Adrenal gland (tissue), 5 donors: ENCODE results near the gene KRTAP12-3.

Experiments
- CTCF ChIP-seq, 6 experiments: fragments of 450-650 bp in 4 of 6; fragments of 200-600 bp in 2 of 6; sonication (generic) in 1 of 6; IDR thresholded peaks; 1 replicate in 5 of 6; 2 replicates in 1 of 6; pipeline versions ENCODE4 v1.5.1 to v1.8.0; 2016 to 2021; ENCODE audit warnings: antibody characterized with exemption in 6 of 6, mild to moderate bottlenecking in 2 of 6, moderate library complexity in 1 of 6
- POLR2A ChIP-seq, 2 donors: fragments of 450-650 bp; IDR thresholded peaks; one replicate each; pipeline ENCODE4 v1.6.1; 2017; ENCODE audit warnings: antibody characterized with exemption in 2 of 2, mild to moderate bottlenecking in 2 of 2, moderate library complexity in 1 of 2
- donor health status: DM: no; HTN: no; CAD: no.

GRCh38 chr21:44695184-44695583 lies 37.5 kb downstream of the KRTAP12-3 start:
- TF ChIP-seq CTCF (IDR thresholded peaks at IDR 0.05) (no peak), POLR2A (IDR thresholded peaks at IDR 0.05) (no peak)
